Mesothelial cell of epicardium (in vitro differentiated cells): Measurements from ENCODE around the gene PTTG2. TPM values are rescaled to one million over a fixed set of nuclear protein-coding genes. Genes with fewer than 3 reads are reported as not detected.

Source experiments
- DNase-seq, 2 experiments: peaks; one replicate each; pipeline ENCODE4 v3.0.0; 2021; ENCODE audit warnings: low spot score in 2 of 2; ENCODE audit not compliant: unreplicated experiment in 2 of 2
- H3K27ac Mint-ChIP-seq: 2 replicates; pipeline ENCODE4 v1.8.0; 2021; ENCODE audit warnings: mixed read lengths
- H3K27me3 Mint-ChIP-seq: 2 replicates; pipeline ENCODE4 v1.8.0; 2021; ENCODE audit warnings: low read depth, mixed read lengths
- H3K36me3 Mint-ChIP-seq: 2 replicates; pipeline ENCODE4 v1.8.0; 2021; ENCODE audit warnings: mixed read lengths
- H3K4me1 Mint-ChIP-seq: 2 replicates; pipeline ENCODE4 v1.8.0; 2021; ENCODE audit warnings: mixed read lengths
- H3K4me3 Mint-ChIP-seq: 2 replicates; pipeline ENCODE4 v1.8.0; 2021; ENCODE audit warnings: mild to moderate bottlenecking, moderate library complexity, mixed read lengths
- H3K9me3 Mint-ChIP-seq: 2 replicates; pipeline ENCODE4 v1.8.0; 2021; ENCODE audit warnings: mixed read lengths
- CTCF ChIP-seq: fragments of 200-600 bp; sonication (generic); IDR thresholded peaks from one replicate; pipeline ENCODE4 v1.5.0; 2021; ENCODE audit warnings: antibody characterized with exemption; ENCODE audit not compliant: unreplicated experiment
- total RNA-seq: library from RNA; stranded (reverse); gene quantifications from 3 replicates; pipeline ENCODE4 v1.2.1, GENCODE V29; 2021

Gene PTTG2
- total RNA-seq, 1 donor from 2014 or later: not detected

GRCh38 chr4:37924946-37925345, 35.3 kb upstream of the PTTG2 start:
- Mint-ChIP-seq H3K27me3 (peaks cover 9% of the 10 kb centered on the region), H3K4me3 (no peak overlapping the region), H3K27ac (peak overlapping the region; percentile 27), H3K9me3 (no peaks in the 10 kb centered on the region), H3K36me3 (no peaks in the 10 kb centered on the region), H3K4me1 (peaks cover 17% of the 10 kb centered on the region)
- DNase-seq: no peak
- no peak for TF ChIP-seq CTCF

- peaks cover 9% of the 10 kb centered on the region for H3K27me3 Mint-ChIP-seq
These were observed 32.8 kb upstream of the PTTG2 start for GRCh38 chr4:37927434-37927833.

GRCh38 chr4:37928426-37929416, 31.5 kb upstream of the PTTG2 start:
- H3K9me3 Mint-ChIP-seq: no peaks in the 10 kb centered on the region
- no peaks in the 10 kb centered on the region for H3K36me3 Mint-ChIP-seq
- H3K27ac Mint-ChIP-seq: no peak overlapping the region
- H3K4me1 Mint-ChIP-seq: peaks cover 25% of the 10 kb centered on the region
- H3K4me3 Mint-ChIP-seq: no peak overlapping the region
- no peak for TF ChIP-seq CTCF
- no peak for DNase-seq
- peaks cover 9% of the 10 kb centered on the region for H3K27me3 Mint-ChIP-seq

More at GRCh38 chr4:37927434-37927833, 32.8 kb upstream of the PTTG2 start:
- Mint-ChIP-seq H3K9me3 (no peaks in the 10 kb centered on the region), H3K27ac (no peak overlapping the region), H3K36me3 (no peaks in the 10 kb centered on the region), H3K4me1 (peaks cover 25% of the 10 kb centered on the region), H3K4me3 (no peak overlapping the region)
- DNase-seq: no peak
- TF ChIP-seq CTCF: no peak

GRCh38 chr4:37934096-37934495, 26.1 kb upstream of the PTTG2 start:
- Mint-ChIP-seq H3K4me3 (no peak overlapping the region), H3K27ac (no peak overlapping the region), H3K9me3 (no peaks in the 10 kb centered on the region), H3K27me3 (peaks cover 3% of the 10 kb centered on the region), H3K36me3 (no peaks in the 10 kb centered on the region), H3K4me1 (peaks cover 13% of the 10 kb centered on the region)
- TF ChIP-seq CTCF: no peak
- DNase-seq: no peak

- DNase-seq: no peak
- no peak for TF ChIP-seq CTCF
- Mint-ChIP-seq H3K27me3 (peaks cover 3% of the 10 kb centered on the region), H3K36me3 (no peaks in the 10 kb centered on the region), H3K9me3 (no peaks in the 10 kb centered on the region), H3K27ac (no peak overlapping the region), H3K4me3 (no peak overlapping the region), H3K4me1 (peaks cover 9% of the 10 kb centered on the region)
These were observed 25.6 kb upstream of the PTTG2 start for GRCh38 chr4:37934609-37935008.
